ENCODE data around the gene DERL3. TPM values are rescaled to one million over a fixed set of nuclear protein-coding genes. Genes with fewer than 3 reads are reported as not detected.

Gene DERL3
- total and polyA plus RNA-seq, 11 donors, result 0.24 to 12.7 (median 1.7) TPM

- no peak for TF ChIP-seq POLR2A (IDR thresholded peaks at IDR 0.05)
- TF ChIP-seq CTCF (IDR thresholded peaks at IDR 0.05), result no peak
- Histone ChIP-seq H3K4me1 (peaks cover 6 to 57% (median 35%) of the 10 kb centered on the region in 12 donors), H3K27me3 (no peaks in the 10 kb centered on the region), H3K4me3 (no peak overlapping the region), H3K27ac (no peak overlapping the region), H3K36me3 (peaks cover 0 to 14% (median 0%) of the 10 kb centered on the region in 9 donors), H3K9me3 (no peaks in the 10 kb centered on the region)
- WGBS, 4 donors, result 71 to 77% (median 73%) methylated on average over 7 of the region's 7 CpGs
- intact Hi-C loops (cut with DNase I), result loop anchor here in 3 of 10 donors (10.0 kb wide), 2 partner anchors 215 to 295 kb away; no protein-coding TSS in a partner anchor
- ATAC-seq (no peak), DNase-seq (no peak)
Measured at GRCh38 chr22:23840026-23840425, 1.2 kb upstream of the DERL3 start.

- H3K36me3 ChIP-seq, result peaks cover 0 to 33% (median 14%) of the 10 kb centered on the region in 9 donors
- intact Hi-C loops (cut with DNase I), result loop anchor here in 1 of 10 donors (5.0 kb wide), 1 partner anchor 51 kb away; the partner anchor contains the start of gene SMARCB1
- DNase-seq (peak in 1 of 5 donors; percentile 22), ATAC-seq (no peak)
- no peaks in the 10 kb centered on the region for H3K9me3 ChIP-seq
- TF ChIP-seq CTCF (IDR thresholded peaks at IDR 0.05) (no peak), POLR2A (IDR thresholded peaks at IDR 0.05) (no peak)
- no peaks in the 10 kb centered on the region for H3K27me3 ChIP-seq
- H3K4me3 ChIP-seq, result peak overlapping the region in 11 of 12 donors; percentile 6 to 64 (median 51)
- 42 to 63% (median 45%) methylated on average over 27 to 41 of the region's 41 CpGs for WGBS, 4 donors
- peaks cover 6 to 66% (median 34%) of the 10 kb centered on the region in 12 donors for H3K4me1 ChIP-seq
- H3K27ac ChIP-seq, result peak overlapping the region in 7 of 12 donors; percentile 2 to 97 (median 50)
Measured at GRCh38 chr22:23837911-23838680, 710 bp downstream of the DERL3 start.

- Histone ChIP-seq H3K27me3 (no peaks in the 10 kb centered on the region), H3K4me1 (peaks cover 6 to 72% (median 40%) of the 10 kb centered on the region in 12 donors), H3K4me3 (no peak overlapping the region), H3K9me3 (no peaks in the 10 kb centered on the region), H3K36me3 (peaks cover 0 to 38% (median 15%) of the 10 kb centered on the region in 9 donors), H3K27ac (peak overlapping the region in 10 of 12 donors; percentile 28 to 99 (median 90))
- ATAC-seq, result no peak
- WGBS, 4 donors, result 91 to 94% (median 93%) methylated on average over 12 of the region's 12 CpGs
- intact Hi-C loops (cut with DNase I), result loop anchor here in 1 of 10 donors (5.0 kb wide), 1 partner anchor 50 kb away; the partner anchor contains the start of gene SMARCB1
- TF ChIP-seq POLR2A (IDR thresholded peaks at IDR 0.05), result no peak
- no peak for TF ChIP-seq CTCF (IDR thresholded peaks at IDR 0.05)
- DNase-seq, result peak in 1 of 5 donors; percentile 21
Measured at GRCh38 chr22:23837496-23837859, 1.3 kb downstream of the DERL3 start.

Data from heart left ventricle (tissue), 16 donors.